WTC11 (cell line): ENCODE results near the gene NNAT. TPM values are rescaled to one million over a fixed set of nuclear protein-coding genes. Genes with fewer than 3 reads are reported as not detected.

ENCODE experiments used
- ATAC-seq: fragments of 200-7000 bp; cut with Tn5 transposase; 2 replicates; pipeline ENCODE4 v1.10.0; 2021; ENCODE audit warnings: mild to moderate bottlenecking, moderate library complexity
- CTCF ChIA-PET: fragments of 300-600 bp; sonication (Branson Sonifier 250); formaldehyde crosslinking; loops from one replicate; lab custom pipeline; 2021; ENCODE audit warnings: antibody characterized with exemption; lab: Charles Lee
- POLR2A ChIA-PET: fragments of 350-600 bp; sonication (Branson Sonifier 250); formaldehyde crosslinking; loops from one replicate; lab custom pipeline; 2021; ENCODE audit warnings: antibody characterized with exemption; lab: Charles Lee
- DNase-seq: peaks from one replicate; pipeline ENCODE4 v3.0.0; 2021; ENCODE audit warnings: low spot score
- H3K27ac Mint-ChIP-seq: 2 replicates; pipeline ENCODE4 v1.8.0; 2021; ENCODE audit warnings: mixed read lengths
- H3K27me3 Mint-ChIP-seq: 2 replicates; pipeline ENCODE4 v1.8.0; 2021; ENCODE audit warnings: low read depth, mild to moderate bottlenecking, moderate library complexity, mixed read lengths
- H3K36me3 Mint-ChIP-seq: 2 replicates; pipeline ENCODE4 v1.8.0; 2021; ENCODE audit warnings: mixed read lengths
- H3K4me1 Mint-ChIP-seq: 2 replicates; pipeline ENCODE4 v1.8.0; 2022; ENCODE audit warnings: mixed read lengths
- H3K4me3 Mint-ChIP-seq: 2 replicates; pipeline ENCODE4 v1.8.0; 2021; ENCODE audit warnings: mild to moderate bottlenecking, moderate library complexity, mixed read lengths
- H3K9me3 Mint-ChIP-seq: 2 replicates; pipeline ENCODE4 v1.8.0; 2021; ENCODE audit warnings: mixed read lengths
- E2F1 ChIP-seq: sonication (generic); formaldehyde crosslinking; IDR thresholded peaks from 2 replicates; pipeline ENCODE4 v1.8.0; 2022; ENCODE audit warnings: mild to moderate bottlenecking, missing genetic modification reagents
- E2F4 ChIP-seq: sonication (generic); formaldehyde crosslinking; IDR thresholded peaks from 2 replicates; pipeline ENCODE4 v1.8.1; 2022; ENCODE audit warnings: low read depth, mild to moderate bottlenecking, moderate library complexity, missing genetic modification reagents, borderline replicate concordance
- EMX1 ChIP-seq: fragments of 250-450 bp; sonication (Bioruptor Pico); IDR thresholded peaks from 2 replicates; pipeline ENCODE4 v1.8.0; 2021; ENCODE audit warnings: mild to moderate bottlenecking
- FOXP1 ChIP-seq: sonication (generic); formaldehyde crosslinking; IDR thresholded peaks from 2 replicates; pipeline ENCODE4 v1.8.0; 2022; ENCODE audit warnings: missing genetic modification reagents, mild to moderate bottlenecking, moderate library complexity, borderline replicate concordance
- MYBL2 ChIP-seq: sonication (generic); formaldehyde crosslinking; IDR thresholded peaks from 2 replicates; pipeline ENCODE4 v1.8.1; 2023; ENCODE audit warnings: mild to moderate bottlenecking, moderate library complexity, missing genetic modification reagents
- NR2C2 ChIP-seq: sonication (generic); formaldehyde crosslinking; IDR thresholded peaks from 2 replicates; pipeline ENCODE4 v1.8.0; 2022; ENCODE audit warnings: mild to moderate bottlenecking, missing genetic modification reagents
- RELA ChIP-seq: sonication (generic); formaldehyde crosslinking; IDR thresholded peaks from 2 replicates; pipeline ENCODE4 v1.8.1; 2022; ENCODE audit warnings: missing genetic modification reagents, mild to moderate bottlenecking, borderline replicate concordance
- RORB ChIP-seq: fragments of 250-450 bp; sonication (Bioruptor Pico); IDR thresholded peaks from 2 replicates; pipeline ENCODE4 v1.9.0; 2021; ENCODE audit warnings: mild to moderate bottlenecking
- TCF7 ChIP-seq: sonication (generic); formaldehyde crosslinking; IDR thresholded peaks from 2 replicates; pipeline ENCODE4 v1.8.0; 2022; ENCODE audit warnings: mild to moderate bottlenecking, low read depth, missing genetic modification reagents, moderate library complexity
- TEAD1 ChIP-seq: sonication (generic); formaldehyde crosslinking; IDR thresholded peaks from 2 replicates; pipeline ENCODE4 v1.8.0; 2022; ENCODE audit warnings: mild to moderate bottlenecking, missing genetic modification reagents
- TEAD4 ChIP-seq: sonication (generic); formaldehyde crosslinking; IDR thresholded peaks from 2 replicates; pipeline ENCODE4 v1.8.0; 2022; ENCODE audit warnings: mild to moderate bottlenecking, missing genetic modification reagents
- ZNF232 ChIP-seq: sonication (generic); formaldehyde crosslinking; IDR thresholded peaks from 2 replicates; pipeline ENCODE4 v1.8.0; 2022; ENCODE audit warnings: mild to moderate bottlenecking, missing genetic modification reagents
- ZNF281 ChIP-seq: sonication (generic); formaldehyde crosslinking; IDR thresholded peaks from 2 replicates; pipeline ENCODE4 v1.8.0; 2023; ENCODE audit warnings: mild to moderate bottlenecking, missing genetic modification reagents
- ZNF416 ChIP-seq: fragments of 250-450 bp; sonication (Bioruptor Pico); IDR thresholded peaks from 2 replicates; pipeline ENCODE4 v1.9.0; 2021; ENCODE audit warnings: mild to moderate bottlenecking, inconsistent platforms
- ZNF671 ChIP-seq: fragments of 250-450 bp; sonication (Bioruptor Pico); IDR thresholded peaks from 2 replicates; pipeline ENCODE4 v1.8.0; 2021; ENCODE audit warnings: mild to moderate bottlenecking
- total RNA-seq: library from RNA; stranded (reverse); gene quantifications from 3 replicates; pipeline ENCODE4 v1.2.3, GENCODE V29; 2021
- TF ChIP-seq, protein P1 (sequence below): sonication (generic); formaldehyde crosslinking; IDR thresholded peaks from 2 replicates; pipeline ENCODE4 v1.8.0; 2022; ENCODE audit warnings: mild to moderate bottlenecking, missing genetic modification reagents
- TF ChIP-seq, protein P2 (sequence below): sonication (generic); formaldehyde crosslinking; IDR thresholded peaks from 2 replicates; pipeline ENCODE4 v1.8.1; 2023; ENCODE audit warnings: mild to moderate bottlenecking, missing genetic modification reagents

NNAT gene
- total RNA-seq, 1 experiment from 2014 or later = 90.0 TPM

DNA sequence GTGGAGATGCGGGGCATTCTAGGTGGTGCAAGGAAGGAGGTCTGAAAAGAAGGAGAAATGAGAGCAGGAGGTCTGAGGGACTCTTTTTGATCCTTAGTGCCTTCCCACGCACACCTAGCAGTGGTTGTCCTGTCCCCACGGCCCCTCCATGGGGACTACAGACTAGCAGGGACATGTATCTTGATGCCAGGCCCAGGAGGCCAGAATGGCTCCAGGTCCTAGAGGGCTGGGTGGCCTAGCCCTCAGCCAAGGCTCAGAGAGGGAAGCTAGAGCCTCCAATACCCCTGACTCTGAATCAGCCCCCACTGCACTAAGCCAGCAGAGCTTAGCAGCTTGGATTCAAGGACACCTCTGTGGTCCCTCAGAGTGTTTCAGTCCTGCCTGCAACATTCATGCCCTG lies 23.3 kb downstream of the NNAT start:
- ChIA-PET POLR2A (no interaction called here), CTCF (interaction anchor here (0.5 to 1.5 kb wide), 21 partner anchors 9 to 449 kb away, joined by 3 to 12 read pairs (median 4); partner anchors contain the start of gene BLCAP)
- H3K27me3 Mint-ChIP-seq = no peaks in the 10 kb centered on the region; the same call in 1 of the 2 replicates
- H3K27ac Mint-ChIP-seq = no peak overlapping the region
- H3K9me3 Mint-ChIP-seq = no peaks in the 10 kb centered on the region
- H3K4me3 Mint-ChIP-seq = no peak overlapping the region
- ATAC-seq (no peak), DNase-seq (no peak)
- peaks cover 7% of the 10 kb centered on the region for H3K4me1 Mint-ChIP-seq
- no peaks in the 10 kb centered on the region for H3K36me3 Mint-ChIP-seq
- TF ChIP-seq TEAD1 (CRISPR knock-in tag) (no peak), ZNF416 (CRISPR knock-in tag) (no peak), E2F4 (CRISPR knock-in tag) (no peak), E2F1 (CRISPR knock-in tag) (no peak), ZNF232 (CRISPR knock-in tag) (no peak)

DNA sequence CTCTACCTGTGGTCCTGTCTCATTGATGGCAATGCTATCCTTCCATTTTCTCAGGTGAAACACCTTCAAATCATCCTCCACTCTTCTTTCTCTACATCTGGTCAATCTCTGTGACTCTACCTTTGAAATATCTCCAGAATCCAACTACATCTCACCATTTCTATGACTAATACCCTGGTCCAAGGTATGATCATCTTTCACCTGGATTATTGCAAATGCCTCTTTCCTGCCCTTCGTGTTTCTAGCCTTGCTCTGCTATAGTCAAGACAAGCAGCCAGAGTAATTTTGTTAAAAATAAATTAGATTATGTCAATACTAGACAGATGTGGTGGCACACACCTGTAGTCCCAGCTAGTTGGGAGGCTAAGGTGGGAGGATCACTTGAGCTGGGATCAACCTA lies 24.5 kb downstream of the NNAT start:
- no peaks in the 10 kb centered on the region; the same call in 1 of the 2 replicates for H3K27me3 Mint-ChIP-seq
- H3K4me3 Mint-ChIP-seq = no peak overlapping the region
- H3K4me1 Mint-ChIP-seq = peaks cover 12% of the 10 kb centered on the region
- DNase-seq (no peak), ATAC-seq (no peak)
- CTCF ChIA-PET = no interaction called here
- no peaks in the 10 kb centered on the region; the same call in 1 of the 2 replicates for H3K36me3 Mint-ChIP-seq
- TF ChIP-seq ZNF281 (CRISPR knock-in tag) (no peak), MYBL2 (CRISPR knock-in tag) (no peak), RELA (CRISPR knock-in tag) (no peak), E2F1 (CRISPR knock-in tag) (no peak), NR2C2 (CRISPR knock-in tag) (no peak), ZNF671 (CRISPR knock-in tag) (no peak), FOXP1 (CRISPR knock-in tag) (no peak), TEAD4 (CRISPR knock-in tag) (no peak), EMX1 (CRISPR knock-in tag) (no peak), TCF7 (CRISPR knock-in tag) (no peak), RORB (no peak)
- TF ChIP-seq, protein P1, sequence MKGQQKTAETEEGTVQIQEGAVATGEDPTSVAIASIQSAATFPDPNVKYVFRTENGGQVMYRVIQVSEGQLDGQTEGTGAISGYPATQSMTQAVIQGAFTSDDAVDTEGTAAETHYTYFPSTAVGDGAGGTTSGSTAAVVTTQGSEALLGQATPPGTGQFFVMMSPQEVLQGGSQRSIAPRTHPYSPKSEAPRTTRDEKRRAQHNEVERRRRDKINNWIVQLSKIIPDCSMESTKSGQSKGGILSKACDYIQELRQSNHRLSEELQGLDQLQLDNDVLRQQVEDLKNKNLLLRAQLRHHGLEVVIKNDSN = no peak
- TF ChIP-seq, protein P2, sequence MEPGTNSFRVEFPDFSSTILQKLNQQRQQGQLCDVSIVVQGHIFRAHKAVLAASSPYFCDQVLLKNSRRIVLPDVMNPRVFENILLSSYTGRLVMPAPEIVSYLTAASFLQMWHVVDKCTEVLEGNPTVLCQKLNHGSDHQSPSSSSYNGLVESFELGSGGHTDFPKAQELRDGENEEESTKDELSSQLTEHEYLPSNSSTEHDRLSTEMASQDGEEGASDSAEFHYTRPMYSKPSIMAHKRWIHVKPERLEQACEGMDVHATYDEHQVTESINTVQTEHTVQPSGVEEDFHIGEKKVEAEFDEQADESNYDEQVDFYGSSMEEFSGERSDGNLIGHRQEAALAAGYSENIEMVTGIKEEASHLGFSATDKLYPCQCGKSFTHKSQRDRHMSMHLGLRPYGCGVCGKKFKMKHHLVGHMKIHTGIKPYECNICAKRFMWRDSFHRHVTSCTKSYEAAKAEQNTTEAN (CRISPR knock-in tag) = no peak
- POLR2A ChIA-PET = no interaction called here
- H3K27ac Mint-ChIP-seq = no peak overlapping the region
- no peaks in the 10 kb centered on the region for H3K9me3 Mint-ChIP-seq
